ENCODE results near the gene DSC2.

DNA sequence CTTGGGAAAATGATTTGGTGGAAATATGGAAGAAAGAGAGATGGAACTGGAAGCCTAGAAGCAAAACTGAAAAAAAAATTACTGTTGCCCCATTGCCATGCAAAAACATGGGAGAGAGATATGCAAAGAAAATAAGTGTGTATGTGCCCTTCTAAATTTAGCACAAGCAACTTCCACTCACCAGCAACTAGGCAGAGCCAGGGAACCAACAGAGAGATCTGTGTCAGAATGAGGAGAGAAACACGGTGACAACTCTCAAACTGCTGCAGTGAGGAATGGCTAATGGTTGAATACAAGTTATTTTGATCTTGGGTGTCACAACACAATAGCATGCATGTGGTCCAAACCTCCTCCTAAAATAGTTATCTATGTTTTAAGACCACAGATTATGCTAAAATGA lies 10.9 kb downstream of the DSC2 start:
- TF ChIP-seq POLR2AphosphoS5 (IDR thresholded peaks at IDR 0.05; ENCODE audit: low read depth, low read length) (no peak), EP300 (IDR thresholded peaks at IDR 0.05; ENCODE audit: borderline replicate concordance in 1 of 2, low read depth in 1 of 2, low read length in 1 of 2) (no peak), RAD21 (IDR thresholded peaks at IDR 0.05; ENCODE audit: low read length) (no peak)
- TF ChIP-seq, protein P1, sequence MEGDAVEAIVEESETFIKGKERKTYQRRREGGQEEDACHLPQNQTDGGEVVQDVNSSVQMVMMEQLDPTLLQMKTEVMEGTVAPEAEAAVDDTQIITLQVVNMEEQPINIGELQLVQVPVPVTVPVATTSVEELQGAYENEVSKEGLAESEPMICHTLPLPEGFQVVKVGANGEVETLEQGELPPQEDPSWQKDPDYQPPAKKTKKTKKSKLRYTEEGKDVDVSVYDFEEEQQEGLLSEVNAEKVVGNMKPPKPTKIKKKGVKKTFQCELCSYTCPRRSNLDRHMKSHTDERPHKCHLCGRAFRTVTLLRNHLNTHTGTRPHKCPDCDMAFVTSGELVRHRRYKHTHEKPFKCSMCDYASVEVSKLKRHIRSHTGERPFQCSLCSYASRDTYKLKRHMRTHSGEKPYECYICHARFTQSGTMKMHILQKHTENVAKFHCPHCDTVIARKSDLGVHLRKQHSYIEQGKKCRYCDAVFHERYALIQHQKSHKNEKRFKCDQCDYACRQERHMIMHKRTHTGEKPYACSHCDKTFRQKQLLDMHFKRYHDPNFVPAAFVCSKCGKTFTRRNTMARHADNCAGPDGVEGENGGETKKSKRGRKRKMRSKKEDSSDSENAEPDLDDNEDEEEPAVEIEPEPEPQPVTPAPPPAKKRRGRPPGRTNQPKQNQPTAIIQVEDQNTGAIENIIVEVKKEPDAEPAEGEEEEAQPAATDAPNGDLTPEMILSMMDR (IDR thresholded peaks at IDR 0.05), result no peak
- TF ChIP-seq, protein P2, sequence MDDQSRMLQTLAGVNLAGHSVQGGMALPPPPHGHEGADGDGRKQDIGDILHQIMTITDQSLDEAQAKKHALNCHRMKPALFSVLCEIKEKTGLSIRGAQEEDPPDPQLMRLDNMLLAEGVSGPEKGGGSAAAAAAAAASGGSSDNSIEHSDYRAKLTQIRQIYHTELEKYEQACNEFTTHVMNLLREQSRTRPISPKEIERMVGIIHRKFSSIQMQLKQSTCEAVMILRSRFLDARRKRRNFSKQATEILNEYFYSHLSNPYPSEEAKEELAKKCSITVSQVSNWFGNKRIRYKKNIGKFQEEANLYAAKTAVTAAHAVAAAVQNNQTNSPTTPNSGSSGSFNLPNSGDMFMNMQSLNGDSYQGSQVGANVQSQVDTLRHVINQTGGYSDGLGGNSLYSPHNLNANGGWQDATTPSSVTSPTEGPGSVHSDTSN (IDR thresholded peaks at IDR 0.05), result no peak

Data from SK-N-SH (cell line).